Hematopoietic multipotent progenitor cell treated with erythropoietin and hydrocortisone succinate and interleukin-3 and kit ligand, for 15 days (in vitro differentiated cells): ENCODE measurements around the gene ACTG1.

Experiments used
- DNase-seq: peaks from one replicate; pipeline ENCODE4 v3.0.0-alpha.2; 2015; ENCODE audit warnings: low spot score

The ACTG1 gene

GRCh38 chr17:81498953-81499600 is 13.5 kb downstream of the ACTG1 start:
- DNase-seq, result no peak

DNA sequence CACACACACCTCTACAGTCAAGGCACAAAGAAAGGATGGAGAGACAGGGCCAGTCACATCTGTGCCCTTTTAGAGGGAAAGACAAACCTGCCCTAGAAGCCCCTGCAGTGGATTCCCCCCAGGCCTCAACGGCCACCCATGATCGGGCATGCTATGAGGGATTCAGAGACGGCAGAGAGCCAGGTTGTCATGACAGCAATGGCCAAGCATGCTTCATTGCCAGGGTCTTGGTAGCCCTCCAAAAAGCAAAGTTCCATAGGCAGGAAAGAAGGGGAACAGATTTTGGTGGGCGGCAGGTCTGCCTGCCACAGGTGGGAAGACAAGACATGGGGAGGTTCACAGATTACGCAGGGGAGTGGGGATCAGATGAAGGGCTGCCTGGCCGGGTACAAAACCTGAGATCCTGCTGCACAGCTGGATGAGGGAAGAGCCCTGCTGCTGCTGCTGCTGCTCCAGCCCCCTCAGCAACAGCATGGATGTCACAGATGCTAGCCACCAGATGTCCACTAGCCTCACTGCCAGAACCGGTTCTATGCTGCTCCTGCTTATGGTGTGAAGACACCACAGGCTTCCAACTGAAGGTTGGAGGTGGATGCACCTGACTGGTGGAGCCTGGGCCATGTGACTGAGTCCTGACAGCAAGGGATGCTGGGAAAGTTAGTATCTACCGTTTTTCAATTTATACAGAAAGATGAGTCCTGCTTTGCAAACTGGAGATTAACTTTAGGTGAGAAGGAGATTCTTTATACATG is 17.8 kb downstream of the ACTG1 start:
- DNase-seq, result no peak

DNA sequence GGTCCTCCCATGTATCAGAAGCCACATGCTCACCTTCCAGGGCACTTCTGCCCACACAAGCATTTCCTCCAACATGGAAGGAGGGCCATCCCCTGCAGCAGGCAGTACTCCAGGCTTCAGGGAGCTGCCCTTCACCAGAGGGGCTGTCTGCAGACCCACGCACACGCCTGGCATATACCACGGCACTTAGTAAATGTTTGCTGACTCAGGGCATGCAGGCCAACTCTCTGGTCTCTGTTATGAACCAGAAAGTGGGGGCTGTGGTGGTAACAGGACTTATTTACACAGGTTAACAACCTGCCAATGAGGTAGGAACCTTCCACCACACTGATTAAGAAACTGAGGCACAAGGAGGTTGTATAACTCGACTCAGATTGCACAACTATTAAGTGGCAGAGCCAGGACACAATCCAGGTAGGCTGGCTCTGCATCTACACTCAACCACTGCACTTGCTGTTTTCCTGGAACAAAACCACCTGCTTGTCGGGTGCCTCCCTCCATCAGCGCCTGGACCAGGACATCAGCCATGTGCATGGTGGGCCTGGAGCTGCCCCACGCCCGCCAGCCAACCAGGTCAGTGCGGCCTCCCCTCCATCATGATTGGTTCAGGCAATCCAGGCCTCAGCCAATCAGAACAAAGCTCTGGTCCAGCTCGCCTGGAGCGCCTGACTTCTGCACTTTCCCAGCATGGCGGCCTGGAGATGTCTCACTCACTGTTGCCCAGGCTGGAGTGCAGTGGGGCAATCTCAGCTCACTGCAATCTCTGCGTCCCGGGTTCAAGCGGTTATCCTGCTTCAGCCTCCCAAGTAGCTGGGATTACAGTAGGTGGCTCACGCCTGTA is 19.2 kb downstream of the ACTG1 start:
- no peak for DNase-seq

- DNase-seq, result no peak
Observed at GRCh38 chr17:81492706-81493105, 19.9 kb downstream of the ACTG1 start.

DNA sequence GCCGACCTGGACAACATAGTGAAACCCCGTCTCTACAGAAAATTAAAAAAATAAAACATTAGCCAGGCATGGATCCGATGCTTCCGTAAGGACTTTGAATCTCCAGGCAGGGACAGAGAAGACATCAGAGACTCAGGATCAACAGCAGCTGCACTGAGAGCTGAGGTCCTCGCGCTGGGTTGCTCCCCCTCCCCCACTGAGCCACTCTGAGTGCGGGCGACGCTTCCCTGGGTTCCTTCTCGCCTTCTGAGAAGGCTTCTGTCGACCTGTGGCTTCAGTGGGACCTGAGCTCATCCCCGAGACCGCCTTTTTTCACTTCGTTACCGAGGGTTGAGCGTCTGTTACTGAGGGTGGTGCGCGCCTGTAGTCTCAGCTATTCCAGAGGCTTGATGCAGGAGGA is 20.4 kb downstream of the ACTG1 start:
- DNase-seq, result no peak

DNA sequence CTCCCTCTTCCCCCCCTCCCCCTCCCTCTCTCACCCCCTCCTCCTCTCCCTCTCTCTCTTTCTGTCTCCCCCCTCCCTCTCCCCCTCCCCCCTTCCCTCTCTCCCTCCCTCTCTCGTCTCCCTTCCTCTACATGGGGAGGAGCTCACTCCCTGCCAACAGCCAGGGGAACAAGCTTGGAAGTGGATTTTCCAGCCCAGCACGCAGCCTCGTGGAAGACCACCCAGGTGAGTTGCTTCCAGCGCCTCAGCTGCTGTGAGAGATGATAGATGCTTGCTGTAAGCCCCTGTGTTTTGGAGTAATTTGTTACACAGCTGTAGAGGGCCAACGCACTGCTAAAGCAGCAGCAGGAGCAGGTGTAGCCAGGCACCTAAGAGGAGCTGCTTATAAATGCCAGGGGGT is 20.8 kb downstream of the ACTG1 start:
- DNase-seq, result no peak

DNA sequence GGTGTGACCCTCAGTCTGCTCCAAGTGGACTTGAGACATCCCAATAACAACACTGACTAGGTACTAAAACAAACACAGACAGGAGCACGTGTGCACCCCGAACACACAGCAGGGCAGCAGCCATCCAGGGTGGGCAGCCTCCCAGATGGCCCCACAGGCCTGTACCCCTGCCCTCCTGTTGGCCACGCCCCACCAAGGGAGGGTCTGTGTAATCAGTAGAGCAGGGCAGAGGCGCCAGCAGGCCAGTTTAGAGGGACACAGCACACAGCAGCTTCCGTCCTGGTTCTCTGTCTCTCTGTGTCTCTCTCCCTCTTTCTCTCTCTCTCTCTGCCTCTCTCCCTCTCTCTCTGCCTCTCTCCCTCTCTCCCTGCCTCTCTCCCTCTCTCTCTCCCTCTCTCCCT is 21.4 kb downstream of the ACTG1 start:
- DNase-seq, result no peak

DNA sequence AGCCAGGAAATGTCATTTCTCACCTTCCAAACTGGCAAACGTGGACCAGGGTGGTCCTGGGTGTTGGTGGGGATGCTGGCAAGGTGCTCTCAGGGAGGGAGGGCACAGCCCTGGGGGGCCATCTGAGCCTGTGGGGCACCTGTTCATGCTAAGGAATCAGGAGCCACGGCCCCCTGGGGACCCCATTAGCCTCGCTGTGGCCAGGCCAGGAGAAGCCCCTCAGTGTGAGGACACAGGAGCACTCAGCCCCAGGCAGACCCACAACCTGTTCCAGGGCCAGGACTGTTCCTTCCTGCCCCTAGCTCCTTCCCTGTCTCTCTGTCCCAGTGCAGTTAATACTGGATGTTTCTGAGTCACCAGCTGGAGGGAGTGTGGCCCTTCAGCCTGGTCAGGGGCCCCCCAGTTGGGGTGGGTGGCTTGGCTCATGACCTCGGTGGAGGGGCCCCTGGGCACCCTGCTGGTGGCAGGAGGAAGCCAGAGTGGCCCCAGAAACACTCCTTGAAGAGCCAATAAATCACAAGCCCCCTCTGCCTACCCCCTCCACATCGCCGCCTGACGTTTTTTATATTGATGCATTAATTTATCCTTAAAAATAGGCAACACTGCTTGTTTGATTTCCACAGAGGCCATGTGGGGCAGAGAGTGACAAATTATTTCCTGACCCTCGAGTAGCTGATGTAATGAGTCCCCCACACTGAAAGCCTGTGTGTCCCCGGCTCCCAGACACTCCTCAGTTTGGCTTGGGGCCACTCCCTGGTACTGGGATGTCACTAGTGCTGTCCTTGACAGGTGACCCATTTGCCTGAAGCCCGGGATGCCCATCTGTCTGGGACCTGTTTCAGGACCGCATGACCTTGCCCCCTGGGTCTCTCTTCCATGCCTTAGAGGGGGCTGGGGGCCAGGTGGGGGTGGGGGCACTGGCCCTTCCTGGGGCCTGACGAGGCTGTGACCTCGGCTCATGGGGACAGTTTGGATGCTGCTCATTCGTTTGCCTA is 22.3 kb downstream of the ACTG1 start:
- no peak for DNase-seq

DNA sequence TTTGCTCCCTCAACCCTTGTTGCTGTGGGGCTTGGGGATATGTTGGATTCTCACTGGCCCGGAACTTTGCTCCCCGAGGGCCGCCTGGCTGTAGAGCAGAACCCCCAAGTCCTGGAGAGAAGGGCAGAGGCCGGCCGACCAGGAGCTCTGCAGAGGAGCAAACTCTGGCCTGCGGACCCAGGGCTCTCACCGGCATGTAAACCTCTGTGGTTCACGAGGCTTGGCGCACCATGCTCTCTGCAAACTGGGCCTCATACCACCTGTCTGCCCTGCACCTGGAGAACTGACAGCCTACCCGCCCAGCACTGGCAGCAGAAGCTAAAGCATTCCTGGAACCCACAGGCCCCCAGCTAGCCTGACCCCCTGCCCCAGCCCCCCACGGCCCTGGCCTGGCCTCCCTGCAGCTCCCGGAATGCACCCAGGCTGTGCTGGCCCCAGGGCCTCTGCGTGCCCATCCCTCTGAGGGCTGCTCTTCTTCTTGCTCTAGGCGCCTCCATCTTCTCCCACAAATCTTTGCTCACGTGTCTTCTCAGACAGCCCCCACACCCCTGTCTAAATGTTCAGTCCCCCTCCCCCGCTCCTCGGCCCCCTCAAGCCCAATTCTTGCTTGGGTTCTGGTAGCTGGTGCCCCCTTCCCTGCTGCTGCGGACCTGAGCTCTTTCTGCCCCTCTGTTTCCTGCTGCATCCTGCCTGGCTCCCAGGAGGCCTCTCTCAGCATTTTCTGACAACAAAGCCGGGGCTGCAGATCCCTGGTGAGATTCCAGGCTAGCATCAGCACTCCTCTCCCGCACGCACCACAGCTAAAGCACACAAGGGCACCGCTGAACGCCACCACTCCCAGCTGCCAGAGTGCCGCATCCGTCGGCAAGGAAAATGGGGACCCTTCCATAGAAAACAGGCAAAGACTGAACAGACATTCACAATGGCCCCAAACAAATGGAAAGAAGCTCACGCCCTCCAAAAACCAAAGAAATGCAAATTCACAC is 23.3 kb downstream of the ACTG1 start:
- no peak for DNase-seq

GRCh38 chr17:81488276-81488860 is 24.2 kb downstream of the ACTG1 start:
- DNase-seq, result no peak

- peak; percentile 61 for DNase-seq
Observed at GRCh38 chr17:81487487-81488275, 24.9 kb downstream of the ACTG1 start.

DNA sequence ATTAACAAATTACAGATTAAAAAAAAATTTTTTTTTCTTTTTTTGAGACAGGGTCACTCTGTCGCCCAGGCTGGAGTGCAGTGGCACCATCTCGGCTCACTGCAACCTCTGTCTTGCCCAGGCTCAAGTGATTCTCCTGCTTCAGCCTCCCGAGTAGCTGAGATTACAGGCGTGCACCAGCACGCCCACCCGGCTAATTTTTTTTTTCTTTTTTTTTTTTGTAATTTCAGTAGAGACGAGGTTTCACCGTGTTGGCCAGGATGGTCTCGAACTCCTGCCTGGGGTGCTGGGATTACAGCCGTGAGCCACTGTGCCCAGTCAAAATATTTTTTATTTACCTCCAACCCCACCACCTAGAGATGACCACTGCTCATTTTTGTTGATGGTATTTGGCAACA is 25.5 kb downstream of the ACTG1 start:
- DNase-seq, result no peak

- DNase-seq, result no peak
Observed at GRCh38 chr17:81486199-81486810, 26.3 kb downstream of the ACTG1 start.

DNA sequence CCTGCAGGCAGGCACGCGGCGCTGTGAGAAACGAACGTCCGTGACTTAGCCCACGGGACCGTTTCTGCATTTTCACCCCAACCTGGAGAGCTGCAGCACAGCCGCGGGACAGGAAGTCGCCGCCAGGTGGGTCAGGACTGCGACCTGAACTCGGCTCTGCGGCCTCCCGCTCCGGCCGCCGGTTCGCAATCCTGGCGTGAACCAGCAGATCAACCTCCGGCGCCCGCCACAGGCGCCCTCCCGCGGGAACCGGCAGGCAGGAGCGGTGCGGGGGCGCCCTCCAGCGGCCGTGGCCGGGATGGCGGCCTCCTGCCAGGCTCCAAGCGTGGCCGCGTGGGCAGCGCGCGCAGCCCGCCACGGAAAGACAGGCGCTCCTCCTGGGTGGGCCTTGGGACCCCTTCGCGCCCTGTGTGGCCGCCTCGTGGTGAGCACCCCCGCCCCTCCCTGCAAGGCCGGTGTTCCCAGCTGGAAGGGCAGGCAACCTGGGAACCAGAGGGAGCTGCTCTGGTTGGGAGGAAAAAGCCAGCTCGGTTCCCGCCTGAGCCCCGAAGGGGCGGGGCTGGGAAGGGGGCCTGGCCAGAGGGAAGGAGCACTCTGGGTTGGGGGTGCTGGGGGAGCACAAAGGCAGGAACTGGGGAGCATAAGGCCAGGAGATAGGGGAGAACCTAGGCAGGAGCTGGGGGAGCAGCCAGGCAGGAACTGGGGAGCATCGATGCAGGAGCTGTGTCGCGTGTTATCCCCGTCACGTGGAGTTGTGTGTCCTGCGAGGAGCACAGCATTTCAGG is 28.2 kb downstream of the ACTG1 start:
- peak; percentile 63 for DNase-seq

- DNase-seq, result no peak
Observed at GRCh38 chr17:81483862-81484194, 28.8 kb downstream of the ACTG1 start.

- DNase-seq, result no peak
Observed at GRCh38 chr17:81483085-81483861, 29.3 kb downstream of the ACTG1 start.

GRCh38 chr17:81482673-81483072 is 29.9 kb downstream of the ACTG1 start:
- no peak for DNase-seq
